SK-N-DZ (cell line): Measurements from ENCODE around the gene STK4. TPM values are rescaled to one million over a fixed set of nuclear protein-coding genes. Genes with fewer than 3 reads are reported as not detected.

Experiments
- DNase-seq: peaks from one replicate; pipeline ENCODE4 v3.0.0-alpha.2; 2015; ENCODE audit warnings: low spot score
- polyA plus RNA-seq, 2 experiments: library from polyadenylated mRNA; depleted of rRNA; stranded (reverse); fragments of >200 nt; gene quantifications; 2 replicates each; pipeline ENCODE4 v1.2.3, GENCODE V29; 2014

STK4 gene
- 27.6 and 29.1 TPM in 2 replicates for polyA plus RNA-seq (2014; cell fraction: cytosol; rRNA removed)
- 17.6 and 28.1 TPM in 2 replicates for polyA plus RNA-seq (2014; cell fraction: nucleus; rRNA removed)

GRCh38 chr20:44966030-44966961, at the start of gene STK4:
STK4 (plus strand) TSS chr20:44966512; CDS start chr20:44966569, 57 bp downstream.
- peak; percentile 95 for DNase-seq

GRCh38 chr20:44916586-44916985, 49.7 kb upstream of the STK4 start:
- DNase-seq, result no peak

GRCh38 chr20:44917399-44917798, 48.9 kb upstream of the STK4 start:
- DNase-seq, result no peak

DNA sequence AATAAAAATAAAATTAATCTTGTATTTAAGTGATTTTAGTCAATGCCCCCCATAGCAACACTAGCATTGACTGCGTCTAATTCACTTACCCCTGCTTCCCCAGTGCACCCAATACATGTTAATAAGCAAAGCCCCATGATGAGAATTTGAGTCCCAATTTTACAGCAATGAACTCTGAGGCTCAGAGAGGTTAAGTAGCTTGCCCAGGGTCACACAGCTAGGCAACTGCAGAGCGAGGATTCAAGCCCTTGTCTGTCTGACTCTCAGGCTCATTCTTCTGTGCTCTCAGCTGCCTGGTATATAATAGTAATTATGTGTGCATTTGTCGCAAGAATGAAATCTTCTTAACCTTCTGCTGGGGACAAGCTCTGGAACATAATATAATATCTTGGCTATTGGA, 48.0 kb upstream of the STK4 start:
- no peak for DNase-seq

DNA sequence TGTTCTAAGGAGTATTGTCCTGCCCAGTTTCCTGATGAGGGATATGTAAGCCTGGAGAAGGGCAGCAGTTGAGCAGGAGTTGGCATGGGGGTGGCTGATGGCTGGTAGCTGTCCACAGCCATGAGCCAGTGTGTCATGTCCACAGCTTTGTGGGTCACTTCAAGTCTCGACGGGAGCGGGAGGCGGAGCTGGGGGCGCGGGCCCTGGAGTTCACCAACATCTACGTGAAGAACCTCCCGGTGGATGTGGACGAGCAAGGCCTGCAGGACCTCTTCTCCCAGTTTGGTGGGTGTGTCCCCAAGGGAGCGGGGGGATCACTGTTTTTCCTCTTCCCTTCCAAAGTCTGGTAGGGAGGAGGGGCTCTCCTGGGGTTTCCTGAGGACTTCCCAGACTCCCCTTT, 47.6 kb upstream of the STK4 start:
- no peak for DNase-seq

DNA sequence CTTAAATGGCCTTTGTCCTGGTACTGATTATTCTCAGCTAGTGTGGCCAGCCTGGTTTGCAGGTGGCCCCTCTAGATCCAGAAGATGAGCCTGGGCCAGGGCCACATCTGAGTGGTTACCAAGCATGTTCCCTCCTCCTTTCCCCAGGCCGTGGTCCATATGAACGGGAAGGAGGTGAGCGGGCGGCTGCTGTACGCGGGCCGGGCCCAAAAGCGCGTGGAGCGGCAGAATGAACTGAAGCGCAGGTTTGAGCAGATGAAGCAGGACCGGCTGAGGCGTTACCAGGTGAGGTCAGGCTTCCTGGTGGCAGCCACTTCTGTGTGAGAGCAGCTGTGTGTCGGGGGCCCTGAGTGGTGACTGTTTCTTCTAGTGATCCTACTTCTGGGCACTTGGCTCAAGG, 44.9 kb upstream of the STK4 start:
- DNase-seq, result no peak

DNA sequence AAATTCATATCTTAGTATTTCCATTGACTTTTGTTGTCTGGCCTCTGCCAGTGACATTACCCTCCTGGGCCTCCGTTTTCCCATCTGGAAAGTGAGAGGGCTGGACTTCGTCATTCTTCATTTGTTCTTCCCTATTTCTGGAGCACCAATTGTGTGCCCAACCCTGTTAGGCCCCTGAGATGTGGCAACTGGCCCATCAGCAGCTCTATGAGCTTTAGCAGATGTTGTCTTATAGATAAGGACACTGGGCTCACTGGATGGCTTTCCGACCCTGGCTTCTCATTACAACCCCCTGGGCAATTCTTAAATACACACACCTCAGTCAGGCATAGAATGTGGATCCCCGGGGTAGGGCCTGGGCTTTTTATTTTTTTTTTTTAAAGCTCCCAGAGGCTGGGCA, 41.8 kb upstream of the STK4 start:
- DNase-seq, result peak; percentile 23

GRCh38 chr20:44928595-44928994, 37.7 kb upstream of the STK4 start:
- no peak for DNase-seq

GRCh38 chr20:44930517-44931168, 35.7 kb upstream of the STK4 start:
- no peak for DNase-seq

DNA sequence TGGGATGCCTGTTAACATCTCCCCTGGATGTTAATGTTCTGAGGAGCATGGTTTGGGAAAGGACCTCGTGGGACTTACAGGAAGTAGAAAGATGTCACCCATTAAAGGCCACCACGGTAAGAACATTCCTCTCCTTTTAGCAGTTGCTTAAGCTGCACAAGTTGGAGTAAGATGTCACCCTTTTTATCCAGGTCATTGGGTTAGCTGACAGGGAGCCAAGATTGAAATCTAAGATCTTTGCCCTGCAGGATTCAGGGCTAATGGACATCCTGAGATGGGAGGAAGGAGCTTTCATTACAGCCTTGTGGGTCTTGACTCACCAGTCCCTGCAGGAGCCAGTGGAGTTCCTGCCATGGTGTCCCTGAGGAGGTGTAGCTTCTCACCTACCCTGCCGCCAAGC, 34.4 kb upstream of the STK4 start:
- no peak for DNase-seq

DNA sequence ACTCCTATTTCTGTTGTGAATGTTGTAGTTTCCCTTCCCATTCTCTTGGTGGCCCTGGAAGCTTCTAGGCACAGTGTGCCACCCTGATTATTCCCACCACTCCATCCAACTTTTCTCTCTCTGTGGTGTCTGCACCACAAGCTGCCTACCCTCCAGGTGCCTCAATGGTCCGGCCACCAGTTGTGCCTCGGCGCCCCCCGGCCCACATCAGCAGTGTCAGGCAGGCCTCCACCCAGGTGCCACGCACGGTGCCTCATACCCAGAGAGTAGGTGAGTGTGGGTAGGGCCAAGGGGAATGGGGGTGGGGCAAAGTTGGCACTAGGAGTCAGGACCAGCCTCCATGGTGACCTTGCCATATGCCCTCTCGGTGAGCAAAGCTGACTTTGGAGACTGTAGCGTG, 33.4 kb upstream of the STK4 start:
- DNase-seq, result no peak

- no peak for DNase-seq
Measured at GRCh38 chr20:44936510-44936909, 29.8 kb upstream of the STK4 start.

- no peak for DNase-seq
Measured at GRCh38 chr20:44938637-44939036, 27.7 kb upstream of the STK4 start.

- DNase-seq, result no peak
Measured at GRCh38 chr20:44941120-44941691, 25.1 kb upstream of the STK4 start.

GRCh38 chr20:44942264-44942973, 23.9 kb upstream of the STK4 start:
- DNase-seq, result no peak

DNA sequence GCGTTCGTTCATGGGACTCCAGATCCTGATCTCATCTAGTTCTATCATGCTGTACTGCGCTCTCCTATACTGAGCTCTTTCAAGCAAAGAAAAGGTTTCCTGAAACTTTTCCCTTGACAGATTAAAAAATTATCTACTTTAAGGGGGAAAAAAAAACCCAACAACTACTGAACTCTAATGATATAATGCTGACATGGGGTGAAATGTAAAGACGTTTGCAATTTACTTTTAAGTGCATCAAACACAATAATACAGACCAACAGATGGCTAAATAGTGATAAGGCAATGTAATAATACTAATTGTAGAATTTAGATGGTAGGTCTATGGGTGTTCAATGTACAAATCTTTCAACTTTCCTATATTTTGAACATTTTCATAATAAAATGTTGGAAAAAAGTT, 22.5 kb upstream of the STK4 start:
- no peak for DNase-seq

DNA sequence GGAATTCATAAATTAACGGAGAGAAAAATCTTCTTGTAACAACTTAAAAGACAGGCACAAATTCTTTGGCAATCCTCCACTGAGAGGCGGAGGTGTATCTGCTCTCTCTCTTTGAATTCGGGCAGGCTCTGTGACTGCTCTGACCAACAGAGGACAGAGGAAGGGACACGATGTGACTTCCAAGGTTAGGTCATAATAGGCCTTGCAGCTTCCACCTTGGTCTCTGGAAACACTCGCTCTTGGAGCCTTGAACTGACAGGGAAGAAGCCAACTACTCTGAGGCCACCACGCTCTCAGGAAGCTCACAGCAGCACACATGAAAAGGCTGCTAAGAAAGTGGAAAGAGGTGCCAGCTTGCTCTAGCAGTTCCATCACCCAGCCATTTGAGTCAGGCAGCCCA, 21.1 kb upstream of the STK4 start:
- no peak for DNase-seq

- no peak for DNase-seq
Measured at GRCh38 chr20:44946271-44946852, 19.9 kb upstream of the STK4 start.

- DNase-seq, result no peak
Measured at GRCh38 chr20:44948107-44948506, 18.2 kb upstream of the STK4 start.

- no peak for DNase-seq
Measured at GRCh38 chr20:44948513-44948912, 17.8 kb upstream of the STK4 start.

- no peak for DNase-seq
Measured at GRCh38 chr20:44950368-44950767, 15.9 kb upstream of the STK4 start.
